HG03558 (cell line): ENCODE data around the gene TCF4.

Source experiments
- ATAC-seq: cut with Tn5 transposase; IDR thresholded peaks from one replicate; pipeline ENCODE4 v1.9.1; 2021; ENCODE audit warnings: moderate number of reproducible peaks; ENCODE audit not compliant: unreplicated experiment; ENCODE audit errors: extremely low read depth

TCF4 gene

GRCh38 chr18:55549474-55550104 is 38.4 kb downstream of the TCF4 start:
- ATAC-seq, result no peak

GRCh38 chr18:55547705-55548056 is 40.3 kb downstream of the TCF4 start:
- no peak for ATAC-seq

- ATAC-seq, result no peak
Observed at GRCh38 chr18:55546851-55547704, 40.9 kb downstream of the TCF4 start.

GRCh38 chr18:55544014-55544413 is 44.0 kb downstream of the TCF4 start:
- ATAC-seq, result no peak

GRCh38 chr18:55543130-55543704 is 44.8 kb downstream of the TCF4 start:
- ATAC-seq, result no peak

- no peak for ATAC-seq
Observed at GRCh38 chr18:55541571-55541970, 46.4 kb downstream of the TCF4 start.

GRCh38 chr18:55539240-55539639 is 48.8 kb downstream of the TCF4 start:
- no peak for ATAC-seq

GRCh38 chr18:55534996-55535395 is 53.0 kb downstream of the TCF4 start:
- ATAC-seq, result no peak

GRCh38 chr18:55534547-55534946 is 53.4 kb downstream of the TCF4 start:
- ATAC-seq, result no peak

GRCh38 chr18:55530166-55530565 is 57.8 kb downstream of the TCF4 start:
- ATAC-seq, result no peak

- ATAC-seq, result no peak
Observed at GRCh38 chr18:55529581-55529980, 58.4 kb downstream of the TCF4 start.

- ATAC-seq, result no peak
Observed at GRCh38 chr18:55525845-55526244, 62.1 kb downstream of the TCF4 start.

- ATAC-seq, result no peak
Observed at GRCh38 chr18:55524353-55525073, 63.5 kb downstream of the TCF4 start.

GRCh38 chr18:55523001-55523400 is 65.0 kb downstream of the TCF4 start:
- ATAC-seq, result no peak

- ATAC-seq, result no peak
Observed at GRCh38 chr18:55522011-55522410, 66.0 kb downstream of the TCF4 start.

GRCh38 chr18:55517055-55517454 is 70.9 kb downstream of the TCF4 start:
- no peak for ATAC-seq

- ATAC-seq, result no peak
Observed at GRCh38 chr18:55515941-55516710, 71.9 kb downstream of the TCF4 start.

GRCh38 chr18:55515214-55515613 is 72.8 kb downstream of the TCF4 start:
- no peak for ATAC-seq

GRCh38 chr18:55513161-55513560 is 74.8 kb downstream of the TCF4 start:
- no peak for ATAC-seq

GRCh38 chr18:55511277-55511676 is 76.7 kb downstream of the TCF4 start:
- ATAC-seq, result no peak
